K562 (cell line): Measurements from ENCODE around the gene PNISR. TPM values are rescaled to one million over a fixed set of nuclear protein-coding genes. Genes with fewer than 3 reads are reported as not detected.

Experiments used
- C11orf30 ChIP-seq: fragments of 450-650 bp; IDR thresholded peaks from 2 replicates; pipeline ENCODE4 v1.6.1; 2016; ENCODE audit warnings: low read depth, mild to moderate bottlenecking
- CBX3 ChIP-seq, 2 experiments: IDR thresholded peaks; 1 replicate in 1 of 2; 2 replicates in 1 of 2; pipeline ENCODE4 v1.6.1; 2012; ENCODE audit warnings: inconsistent platforms in 2 of 2, low read length in 2 of 2, borderline replicate concordance in 1 of 2, control low read depth in 1 of 2
- CHD1 ChIP-seq: fragments of 200-600 bp; sonication (generic); IDR thresholded peaks from one replicate; pipeline ENCODE4 v1.6.1; 2012; ENCODE audit warnings: mild to moderate bottlenecking, moderate library complexity, low read length, inconsistent platforms
- COPS2 ChIP-seq: fragments of 450-650 bp; conservative IDR thresholded peaks from 2 replicates; pipeline ENCODE4 v1.6.1; 2016; ENCODE audit warnings: mild to moderate bottlenecking, moderate library complexity
- E2F3 ChIP-seq: fragments of 250-450 bp; sonication (Bioruptor Pico); IDR thresholded peaks from 2 replicates; pipeline ENCODE4 v1.4.0; 2020; ENCODE audit warnings: mild to moderate bottlenecking
- GABPB1 ChIP-seq: sonication (generic); formaldehyde crosslinking; IDR thresholded peaks from 2 replicates; pipeline ENCODE4 v1.8.0; 2022; ENCODE audit warnings: mild to moderate bottlenecking, missing genetic modification reagents
- HCFC1 ChIP-seq: IDR thresholded peaks from 2 replicates; pipeline ENCODE4 v1.6.1; 2012; ENCODE audit warnings: low read depth, low read length, improper control_type of control experiment
- JUNB ChIP-seq: fragments of 450-650 bp; formaldehyde crosslinking; conservative IDR thresholded peaks from 2 replicates; pipeline ENCODE4 v1.4.0; 2020; ENCODE audit warnings: mild to moderate bottlenecking
- MXI1 ChIP-seq: IDR thresholded peaks from 2 replicates; pipeline ENCODE4 v1.6.1; 2011; ENCODE audit warnings: low read depth, mild to moderate bottlenecking, improper control_type of control experiment, low read length
- MYBL2 ChIP-seq, 2 experiments: fragments of 450-650 bp in 1 of 2; sonication (generic) in 1 of 2; formaldehyde crosslinking in 1 of 2; IDR thresholded peaks; 2 replicates each; pipeline versions ENCODE4 v1.6.1 to v1.8.1; 2017 to 2022; ENCODE audit warnings: borderline replicate concordance in 1 of 2, inconsistent platforms in 1 of 2, low read depth in 1 of 2, mild to moderate bottlenecking in 1 of 2, missing genetic modification reagents in 1 of 2, moderate library complexity in 1 of 2
- RBM15 ChIP-seq: fragments of 200-400 bp; formaldehyde crosslinking; IDR thresholded peaks from 2 replicates; pipeline ENCODE4 v1.6.1; 2018; ENCODE audit warnings: mild to moderate bottlenecking, low read length, moderate library complexity; ENCODE audit not compliant: insufficient read depth
- SMAD4 ChIP-seq: fragments of 250-450 bp; sonication (Bioruptor Pico); conservative IDR thresholded peaks from 2 replicates; pipeline ENCODE4 v1.8.0; 2021; ENCODE audit warnings: inconsistent platforms, mild to moderate bottlenecking, moderate library complexity
- SUPT5H ChIP-seq: fragments of 450-650 bp; IDR thresholded peaks from 2 replicates; pipeline ENCODE4 v1.6.1; 2016
- TAF1 ChIP-seq: IDR thresholded peaks from 2 replicates; pipeline ENCODE4 v1.6.1; 2011; ENCODE audit warnings: mild to moderate bottlenecking, low read length, moderate library complexity; ENCODE audit not compliant: insufficient read depth, control insufficient read depth, severe bottlenecking; ENCODE audit errors: extremely low read depth
- TAL1 ChIP-seq: fragments of 450-650 bp; IDR thresholded peaks from 2 replicates; pipeline ENCODE4 v1.6.1; 2016; ENCODE audit warnings: mild to moderate bottlenecking
- ZBTB7A ChIP-seq: IDR thresholded peaks from 2 replicates; pipeline ENCODE4 v1.6.1; 2011; ENCODE audit warnings: low read depth, mild to moderate bottlenecking, low read length, moderate library complexity, borderline replicate concordance; ENCODE audit not compliant: control insufficient read depth
- ZNF175 ChIP-seq: fragments of 200-800 bp; sonication (Bioruptor generic); IDR thresholded peaks from 2 replicates; pipeline ENCODE4 v1.6.1; 2016; ENCODE audit warnings: low read depth, mild to moderate bottlenecking, missing genetic modification characterization, missing compliant biosample characterization
- ZNF644 ChIP-seq: fragments of 200-800 bp; sonication (Bioruptor generic); IDR thresholded peaks from 2 replicates; pipeline ENCODE4 v1.6.1; 2016; ENCODE audit warnings: low read depth, missing genetic modification characterization, missing compliant biosample characterization
- ZNF785 ChIP-seq: fragments of 250-450 bp; sonication (Bioruptor Pico); IDR thresholded peaks from 2 replicates; pipeline ENCODE4 v1.4.0; 2020; ENCODE audit warnings: mild to moderate bottlenecking
- polyA plus RNA-seq, 8 experiments: library from polyadenylated mRNA; depleted of rRNA in 4 of 8; stranded (reverse) in 5 of 8; unstranded in 3 of 8; fragments of >200 nt; fragmentation: Nextera tagmentation in 2 of 8; fragmentation: Illumina TruSeq in 1 of 8; extraction: Ambion mirVana in 2 of 8; extraction: Trizol in 1 of 8; gene quantifications; 2 replicates each; pipeline versions ENCODE4 v1.2.1 to v1.2.3, GENCODE V29; 2011 to 2014; ENCODE audit warnings: inconsistent platforms in 1 of 8, missing spikeins in 1 of 8
- total RNA-seq, 7 experiments: library from RNA; depleted of rRNA in 6 of 7; stranded (reverse); fragments of >200 nt in 6 of 7; fragmentation: Illumina TruSeq in 2 of 7; extraction: Trizol in 2 of 7; gene quantifications; 2 replicates each; pipeline versions ENCODE4 v1.2.1 to v1.2.3, GENCODE V29; 2011 to 2021; ENCODE audit warnings: low replicate concordance in 1 of 7
- TF ChIP-seq, protein P1 (sequence below): sonication (generic); formaldehyde crosslinking; IDR thresholded peaks from 2 replicates; pipeline ENCODE4 v1.8.1; 2023; ENCODE audit warnings: missing genetic modification reagents, mild to moderate bottlenecking, borderline replicate concordance
- TF ChIP-seq, protein P2 (sequence below): fragments of 450-650 bp; IDR thresholded peaks from 2 replicates; pipeline ENCODE4 v1.6.1; 2016; ENCODE audit warnings: borderline replicate concordance

PNISR gene
- total and polyA plus RNA-seq, 9 of the 15 experiments (the other 6 are each of a cell fraction or from before 2014, with no cell fraction given) = 97.4 to 206 (median 131) TPM

DNA sequence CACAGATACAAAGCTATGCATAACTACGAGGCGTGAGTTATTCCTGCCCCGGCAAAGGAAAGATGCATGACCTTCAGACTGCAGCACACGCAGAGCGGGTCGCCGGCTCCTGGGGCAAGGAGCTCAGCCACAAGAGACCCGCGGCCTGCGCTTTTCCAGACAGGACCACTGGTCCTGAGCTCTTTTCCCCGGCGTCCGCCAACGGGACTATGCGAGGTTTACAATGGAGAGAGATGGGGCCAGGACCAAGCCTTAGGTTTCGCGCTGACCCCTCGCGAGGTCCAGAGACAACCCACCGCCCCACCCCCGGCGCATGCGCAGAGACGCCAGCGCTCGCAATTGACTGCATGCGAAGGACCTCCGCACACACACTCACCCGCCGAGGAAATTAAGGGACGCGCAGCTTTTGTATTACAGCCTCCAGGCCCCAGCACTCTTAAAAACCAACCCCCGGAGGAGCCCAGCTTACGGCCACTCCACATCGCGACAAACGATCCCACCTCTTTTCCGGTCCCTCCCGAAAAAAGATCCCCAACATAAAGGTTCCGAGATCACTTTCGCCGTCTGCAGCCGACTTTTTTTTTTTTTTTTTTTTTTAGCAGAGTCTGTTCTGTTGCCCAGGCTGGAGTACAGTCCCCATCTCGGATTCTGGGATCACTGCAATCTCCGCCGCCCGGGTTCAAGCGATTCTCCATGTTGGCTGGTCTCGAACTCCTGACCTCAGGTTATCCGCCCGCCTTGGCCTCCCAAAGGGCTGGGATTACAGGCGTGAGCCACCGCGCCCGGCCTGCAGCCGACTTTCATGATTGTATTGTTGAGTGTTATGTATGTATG, 31.2 kb downstream of the PNISR start, which contains the start of gene COQ3 (continued):
- TF ChIP-seq, protein P1, sequence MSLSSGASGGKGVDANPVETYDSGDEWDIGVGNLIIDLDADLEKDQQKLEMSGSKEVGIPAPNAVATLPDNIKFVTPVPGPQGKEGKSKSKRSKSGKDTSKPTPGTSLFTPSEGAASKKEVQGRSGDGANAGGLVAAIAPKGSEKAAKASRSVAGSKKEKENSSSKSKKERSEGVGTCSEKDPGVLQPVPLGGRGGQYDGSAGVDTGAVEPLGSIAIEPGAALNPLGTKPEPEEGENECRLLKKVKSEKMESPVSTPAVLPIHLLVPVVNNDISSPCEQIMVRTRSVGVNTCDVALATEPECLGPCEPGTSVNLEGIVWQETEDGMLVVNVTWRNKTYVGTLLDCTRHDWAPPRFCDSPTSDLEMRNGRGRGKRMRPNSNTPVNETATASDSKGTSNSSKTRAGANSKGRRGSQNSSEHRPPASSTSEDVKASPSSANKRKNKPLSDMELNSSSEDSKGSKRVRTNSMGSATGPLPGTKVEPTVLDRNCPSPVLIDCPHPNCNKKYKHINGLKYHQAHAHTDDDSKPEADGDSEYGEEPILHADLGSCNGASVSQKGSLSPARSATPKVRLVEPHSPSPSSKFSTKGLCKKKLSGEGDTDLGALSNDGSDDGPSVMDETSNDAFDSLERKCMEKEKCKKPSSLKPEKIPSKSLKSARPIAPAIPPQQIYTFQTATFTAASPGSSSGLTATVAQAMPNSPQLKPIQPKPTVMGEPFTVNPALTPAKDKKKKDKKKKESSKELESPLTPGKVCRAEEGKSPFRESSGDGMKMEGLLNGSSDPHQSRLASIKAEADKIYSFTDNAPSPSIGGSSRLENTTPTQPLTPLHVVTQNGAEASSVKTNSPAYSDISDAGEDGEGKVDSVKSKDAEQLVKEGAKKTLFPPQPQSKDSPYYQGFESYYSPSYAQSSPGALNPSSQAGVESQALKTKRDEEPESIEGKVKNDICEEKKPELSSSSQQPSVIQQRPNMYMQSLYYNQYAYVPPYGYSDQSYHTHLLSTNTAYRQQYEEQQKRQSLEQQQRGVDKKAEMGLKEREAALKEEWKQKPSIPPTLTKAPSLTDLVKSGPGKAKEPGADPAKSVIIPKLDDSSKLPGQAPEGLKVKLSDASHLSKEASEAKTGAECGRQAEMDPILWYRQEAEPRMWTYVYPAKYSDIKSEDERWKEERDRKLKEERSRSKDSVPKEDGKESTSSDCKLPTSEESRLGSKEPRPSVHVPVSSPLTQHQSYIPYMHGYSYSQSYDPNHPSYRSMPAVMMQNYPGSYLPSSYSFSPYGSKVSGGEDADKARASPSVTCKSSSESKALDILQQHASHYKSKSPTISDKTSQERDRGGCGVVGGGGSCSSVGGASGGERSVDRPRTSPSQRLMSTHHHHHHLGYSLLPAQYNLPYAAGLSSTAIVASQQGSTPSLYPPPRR = no peak
- peak; percentile 92 for TF ChIP-seq GABPB1 (CRISPR knock-in tag)
- TF ChIP-seq C11orf30 = peak; percentile 88
- TF ChIP-seq JUNB (CRISPR knock-in tag) = no peak
- no peak for TF ChIP-seq MYBL2 (IDR thresholded peaks at IDR 0.05; ENCODE audit: low read depth)
- TF ChIP-seq MYBL2 (CRISPR knock-in tag; IDR thresholded peaks at IDR 0.05; ENCODE audit: borderline replicate concordance) = no peak
- TF ChIP-seq HCFC1 = peak; percentile 73
- TF ChIP-seq, protein P2, sequence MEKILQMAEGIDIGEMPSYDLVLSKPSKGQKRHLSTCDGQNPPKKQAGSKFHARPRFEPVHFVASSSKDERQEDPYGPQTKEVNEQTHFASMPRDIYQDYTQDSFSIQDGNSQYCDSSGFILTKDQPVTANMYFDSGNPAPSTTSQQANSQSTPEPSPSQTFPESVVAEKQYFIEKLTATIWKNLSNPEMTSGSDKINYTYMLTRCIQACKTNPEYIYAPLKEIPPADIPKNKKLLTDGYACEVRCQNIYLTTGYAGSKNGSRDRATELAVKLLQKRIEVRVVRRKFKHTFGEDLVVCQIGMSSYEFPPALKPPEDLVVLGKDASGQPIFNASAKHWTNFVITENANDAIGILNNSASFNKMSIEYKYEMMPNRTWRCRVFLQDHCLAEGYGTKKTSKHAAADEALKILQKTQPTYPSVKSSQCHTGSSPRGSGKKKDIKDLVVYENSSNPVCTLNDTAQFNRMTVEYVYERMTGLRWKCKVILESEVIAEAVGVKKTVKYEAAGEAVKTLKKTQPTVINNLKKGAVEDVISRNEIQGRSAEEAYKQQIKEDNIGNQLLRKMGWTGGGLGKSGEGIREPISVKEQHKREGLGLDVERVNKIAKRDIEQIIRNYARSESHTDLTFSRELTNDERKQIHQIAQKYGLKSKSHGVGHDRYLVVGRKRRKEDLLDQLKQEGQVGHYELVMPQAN = no peak
- peak in 1 of 2 experiments; percentile 53; a peak in 2 of 3 replicates for TF ChIP-seq CBX3 (IDR thresholded peaks at IDR 0.05; ENCODE audit: borderline replicate concordance in 1 of 2, low read length in 2 of 2)
- no peak for TF ChIP-seq ZNF644 (tag)
- 0 out of 2 replicates have a peak, but pooled peaks have one; percentile 51 for TF ChIP-seq SMAD4 (CRISPR knock-in tag)
- TF ChIP-seq TAF1 = peak; percentile 77
- TF ChIP-seq ZNF175 (CRISPR knock-in tag) = 0 out of 2 replicates have a peak, but pooled peaks have one; percentile 35
- TF ChIP-seq SUPT5H = peak; percentile 86
- TF ChIP-seq ZNF785 (CRISPR knock-in tag) = no peak
- TF ChIP-seq MXI1 = no peak
- no peak for TF ChIP-seq COPS2
- TF ChIP-seq CHD1 = peak; percentile 66
- no peak for TF ChIP-seq RBM15
- TF ChIP-seq ZBTB7A = peak; percentile 68; the same call in 1 of the 2 replicates
- TF ChIP-seq TAL1 = no peak
- no peak for TF ChIP-seq E2F3
